HG03108 (cell line): ENCODE results near the gene NME9.

ENCODE experiments used
- ATAC-seq: cut with Tn5 transposase; IDR thresholded peaks from one replicate; pipeline ENCODE4 v1.9.1; 2021; ENCODE audit warnings: moderate library complexity; ENCODE audit not compliant: unreplicated experiment

Gene NME9

GRCh38 chr3:138363322-138363721, 33.7 kb upstream of the NME9 start:
- ATAC-seq = no peak

- no peak for ATAC-seq
These were observed 32.9 kb upstream of the NME9 start for GRCh38 chr3:138362538-138362937.

- no peak for ATAC-seq
These were observed 31.9 kb upstream of the NME9 start for GRCh38 chr3:138361561-138361971.

- ATAC-seq = no peak
These were observed 31.3 kb upstream of the NME9 start for GRCh38 chr3:138360869-138361525.

- no peak for ATAC-seq
These were observed 30.5 kb upstream of the NME9 start for GRCh38 chr3:138359919-138360868.

- no peak for ATAC-seq
These were observed 29.7 kb upstream of the NME9 start for GRCh38 chr3:138359148-138359918.

GRCh38 chr3:138356730-138357405, 27.2 kb upstream of the NME9 start:
- ATAC-seq = no peak

- ATAC-seq = no peak
These were observed 25.4 kb upstream of the NME9 start for GRCh38 chr3:138355071-138355470.

GRCh38 chr3:138354376-138354775, 24.7 kb upstream of the NME9 start:
- ATAC-seq = no peak

GRCh38 chr3:138351916-138352550, 22.4 kb upstream of the NME9 start:
- no peak for ATAC-seq

GRCh38 chr3:138351151-138351550, 21.5 kb upstream of the NME9 start:
- no peak for ATAC-seq

GRCh38 chr3:138349926-138350665, 20.4 kb upstream of the NME9 start:
- ATAC-seq = no peak

- no peak for ATAC-seq
These were observed 19.4 kb upstream of the NME9 start for GRCh38 chr3:138348754-138349739.

GRCh38 chr3:138347960-138348753, 18.5 kb upstream of the NME9 start, which contains the start of gene MRAS:
TSS of gene MRAS (plus strand) at chr3:138348579. CDS start at chr3:138372884, 24,305 bp downstream.
- ATAC-seq = no peak

GRCh38 chr3:138344754-138345153, 15.1 kb upstream of the NME9 start:
- ATAC-seq = no peak

GRCh38 chr3:138340511-138340910, 10.9 kb upstream of the NME9 start:
- no peak for ATAC-seq

GRCh38 chr3:138338811-138339210, 9.2 kb upstream of the NME9 start:
- no peak for ATAC-seq

- ATAC-seq = no peak
These were observed 8.6 kb upstream of the NME9 start for GRCh38 chr3:138338244-138338643.
